OCI-LY1 (cell line): ENCODE data around the gene TSC22D2.

Source experiments
- H2AFZ ChIP-seq: fragments of 200-600 bp; sonication (generic), shearing (Covaris generic); 2 replicates; pipeline ENCODE4 v1.6.0; 2014; ENCODE audit warnings: antibody characterized with exemption, mild to moderate bottlenecking, low read length
- H3F3A ChIP-seq: fragments of 200-600 bp; sonication (generic), shearing (Covaris generic); 2 replicates; pipeline ENCODE4 v1.6.0; 2014; ENCODE audit warnings: mild to moderate bottlenecking, antibody characterized with exemption, low read length, moderate library complexity; ENCODE audit not compliant: insufficient read depth
- H3K27ac ChIP-seq: fragments of 200-600 bp; sonication (generic); 2 replicates; pipeline ENCODE4 v1.5.1; 2014; ENCODE audit warnings: low read length, mixed run types, mild to moderate bottlenecking, low read depth; ENCODE audit not compliant: poor library complexity, severe bottlenecking
- H3K27me3 ChIP-seq: fragments of 200-600 bp; sonication (generic); 2 replicates; pipeline ENCODE4 v1.6.0; 2014; ENCODE audit warnings: antibody characterized with exemption, mild to moderate bottlenecking, low read length, moderate library complexity; ENCODE audit not compliant: insufficient read depth
- H3K36me3 ChIP-seq: fragments of 200-600 bp; sonication (generic); 2 replicates; pipeline ENCODE4 v1.6.1; 2014; ENCODE audit warnings: mild to moderate bottlenecking, antibody characterized with exemption, low read length, moderate library complexity, mixed read lengths; ENCODE audit not compliant: insufficient read depth
- H3K4me1 ChIP-seq: fragments of 200-600 bp; sonication (generic); 2 replicates; pipeline ENCODE4 v1.5.1; 2014; ENCODE audit warnings: mild to moderate bottlenecking, low read length, moderate library complexity; ENCODE audit not compliant: insufficient read depth, severe bottlenecking
- H3K4me2 ChIP-seq: fragments of 200-600 bp; sonication (generic), shearing (Covaris generic); 2 replicates; pipeline ENCODE4 v1.6.1; 2014; ENCODE audit warnings: low read length
- H3K4me3 ChIP-seq: fragments of 200-600 bp; sonication (generic); 2 replicates; pipeline ENCODE4 v1.5.1; 2014; ENCODE audit warnings: low read length, low read depth, mild to moderate bottlenecking, mixed read lengths; ENCODE audit not compliant: poor library complexity, severe bottlenecking
- H3K79me2 ChIP-seq: fragments of 200-600 bp; shearing (Covaris generic); 2 replicates; pipeline ENCODE4 v1.6.1; 2016; ENCODE audit warnings: mixed run types, low read length, mixed read lengths; ENCODE audit not compliant: insufficient read depth
- H3K9ac ChIP-seq: fragments of 200-600 bp; sonication (generic), shearing (Covaris generic); 2 replicates; pipeline ENCODE4 v1.6.1; 2014; ENCODE audit warnings: mild to moderate bottlenecking, low read length, mixed read lengths
- H3K9me2 ChIP-seq: fragments of 200-600 bp; sonication (generic), shearing (Covaris generic); 2 replicates; pipeline ENCODE4 v1.6.1; 2014; ENCODE audit warnings: low read depth, mild to moderate bottlenecking, low read length, mixed read lengths
- H3K9me3 ChIP-seq: fragments of 200-600 bp; shearing (Covaris generic); 2 replicates; pipeline ENCODE4 v1.6.1; 2014; ENCODE audit warnings: low read length, mixed read lengths
- H4K20me1 ChIP-seq: fragments of 200-600 bp; sonication (generic), shearing (Covaris generic); 2 replicates; pipeline ENCODE4 v1.6.0; 2016; ENCODE audit warnings: mild to moderate bottlenecking, low read length; ENCODE audit not compliant: insufficient read depth
- CTCF ChIP-seq: fragments of 200-600 bp; sonication (generic), shearing (Covaris generic); IDR thresholded peaks from 2 replicates; pipeline ENCODE4 v1.5.1; 2017; ENCODE audit warnings: mild to moderate bottlenecking, antibody characterized with exemption, low read length, moderate library complexity, mixed read lengths
- EZH2 ChIP-seq: fragments of 200-600 bp; sonication (generic), shearing (Covaris generic); IDR thresholded peaks from 2 replicates; pipeline ENCODE4 v1.8.0; 2017; ENCODE audit warnings: borderline replicate concordance, mixed run types, mild to moderate bottlenecking, antibody characterized with exemption, low read length, moderate library complexity, mixed read lengths

Gene TSC22D2

GRCh38 chr3:150433347-150433746, 25.2 kb downstream of the TSC22D2 start:
- Histone ChIP-seq H3K4me2 (no peak overlapping the region), H3K9me3 (no peaks in the 10 kb centered on the region), H2AFZ (no peak overlapping the region), H3F3A (no peaks in the 10 kb centered on the region; the same call in 1 of the 2 replicates), H3K9me2 (no peaks in the 10 kb centered on the region), H3K27me3 (no peaks in the 10 kb centered on the region), H3K79me2 (peaks cover 30% of the 10 kb centered on the region), H3K36me3 (0 out of 2 replicates have a peak, but pooled peaks cover 8% of the 10 kb centered on the region), H3K9ac (no peak overlapping the region), H3K27ac (no peak overlapping the region), H3K4me1 (no peaks in the 10 kb centered on the region), H4K20me1 (no peaks in the 10 kb centered on the region), H3K4me3 (no peak overlapping the region)
- no peak for TF ChIP-seq EZH2
- TF ChIP-seq CTCF, result no peak

- Histone ChIP-seq H2AFZ (no peak overlapping the region), H3K4me2 (no peak overlapping the region), H3F3A (no peaks in the 10 kb centered on the region; the same call in 1 of the 2 replicates), H4K20me1 (no peaks in the 10 kb centered on the region), H3K27me3 (no peaks in the 10 kb centered on the region), H3K9me3 (no peaks in the 10 kb centered on the region), H3K36me3 (0 out of 2 replicates have a peak, but pooled peaks cover 3% of the 10 kb centered on the region), H3K27ac (no peak overlapping the region), H3K79me2 (peaks cover 30% of the 10 kb centered on the region), H3K9ac (no peak overlapping the region), H3K4me3 (no peak overlapping the region), H3K4me1 (no peaks in the 10 kb centered on the region), H3K9me2 (no peaks in the 10 kb centered on the region)
- TF ChIP-seq EZH2, result no peak
- TF ChIP-seq CTCF, result no peak
Observed at GRCh38 chr3:150434234-150434633, 26.1 kb downstream of the TSC22D2 start.

- TF ChIP-seq EZH2, result no peak
- TF ChIP-seq CTCF, result no peak
- Histone ChIP-seq H3K27ac (no peak overlapping the region), H3K4me3 (no peak overlapping the region), H3K9ac (no peak overlapping the region), H3K27me3 (no peaks in the 10 kb centered on the region), H3K79me2 (peaks cover 37% of the 10 kb centered on the region), H3K9me3 (no peaks in the 10 kb centered on the region), H4K20me1 (no peaks in the 10 kb centered on the region), H3F3A (no peaks in the 10 kb centered on the region; the same call in 1 of the 2 replicates), H3K4me1 (no peaks in the 10 kb centered on the region), H3K9me2 (no peaks in the 10 kb centered on the region), H3K4me2 (no peak overlapping the region), H3K36me3 (peaks cover under 1% of the 10 kb centered on the region; the same call in 1 of the 2 replicates), H2AFZ (no peak overlapping the region)
Observed at GRCh38 chr3:150436161-150436560, 28.1 kb downstream of the TSC22D2 start.
